ENCODE results near the gene NUDT15.

DNA sequence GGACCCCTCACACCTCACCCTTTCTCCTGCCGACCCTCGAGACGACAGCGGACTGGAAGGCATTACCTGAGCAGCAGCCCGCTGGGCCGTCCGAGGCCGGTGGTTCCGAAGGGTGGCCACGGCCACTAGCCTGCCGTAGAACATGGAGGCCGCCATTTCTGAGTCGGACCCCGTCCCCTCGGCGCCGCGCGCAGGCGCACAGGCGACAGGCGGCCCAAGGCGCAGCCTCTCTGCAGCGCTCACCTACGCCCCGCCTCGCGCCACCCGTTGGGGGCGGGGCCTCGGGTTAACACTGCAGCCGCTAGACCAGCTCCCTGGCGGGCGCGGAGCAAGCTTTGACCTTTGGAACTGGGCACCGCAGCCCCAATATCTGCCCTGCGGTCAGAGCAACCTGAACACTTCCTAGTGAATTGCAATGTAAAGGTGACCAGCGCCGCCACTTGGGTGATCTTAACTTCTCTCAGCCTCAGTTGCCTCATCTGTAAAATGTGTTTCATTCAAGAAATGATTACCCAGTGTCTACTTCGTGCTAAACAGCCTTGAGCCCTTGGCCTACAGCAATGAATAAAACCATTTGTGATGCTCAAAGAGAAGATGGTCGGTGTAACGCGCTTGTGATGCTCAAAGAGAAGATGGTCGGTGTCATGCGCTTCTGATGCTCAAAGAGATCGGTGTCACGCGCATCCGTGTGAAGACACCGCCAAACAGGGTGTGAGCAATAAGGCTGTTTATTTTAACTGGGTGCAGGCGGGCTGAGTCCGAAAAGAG lies 36.2 kb upstream of the NUDT15 start, which contains the start of gene SUCLA2:
- TF ChIP-seq POLR2A (IDR thresholded peaks at IDR 0.05), result no peak
- TF ChIP-seq, protein P1, sequence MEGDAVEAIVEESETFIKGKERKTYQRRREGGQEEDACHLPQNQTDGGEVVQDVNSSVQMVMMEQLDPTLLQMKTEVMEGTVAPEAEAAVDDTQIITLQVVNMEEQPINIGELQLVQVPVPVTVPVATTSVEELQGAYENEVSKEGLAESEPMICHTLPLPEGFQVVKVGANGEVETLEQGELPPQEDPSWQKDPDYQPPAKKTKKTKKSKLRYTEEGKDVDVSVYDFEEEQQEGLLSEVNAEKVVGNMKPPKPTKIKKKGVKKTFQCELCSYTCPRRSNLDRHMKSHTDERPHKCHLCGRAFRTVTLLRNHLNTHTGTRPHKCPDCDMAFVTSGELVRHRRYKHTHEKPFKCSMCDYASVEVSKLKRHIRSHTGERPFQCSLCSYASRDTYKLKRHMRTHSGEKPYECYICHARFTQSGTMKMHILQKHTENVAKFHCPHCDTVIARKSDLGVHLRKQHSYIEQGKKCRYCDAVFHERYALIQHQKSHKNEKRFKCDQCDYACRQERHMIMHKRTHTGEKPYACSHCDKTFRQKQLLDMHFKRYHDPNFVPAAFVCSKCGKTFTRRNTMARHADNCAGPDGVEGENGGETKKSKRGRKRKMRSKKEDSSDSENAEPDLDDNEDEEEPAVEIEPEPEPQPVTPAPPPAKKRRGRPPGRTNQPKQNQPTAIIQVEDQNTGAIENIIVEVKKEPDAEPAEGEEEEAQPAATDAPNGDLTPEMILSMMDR (IDR thresholded peaks at IDR 0.05), result no peak
